K562 (cell line): Measurements from ENCODE around the gene RDH5. TPM values are rescaled to one million over a fixed set of nuclear protein-coding genes. Genes with fewer than 3 reads are reported as not detected.

Experiments used
- ATAC-seq: fragments of 200-7000 bp; cut with Tn5 transposase; 3 replicates; pipeline ENCODE4 v1.9.1; 2020; ENCODE audit warnings: moderate library complexity
- BruUV-seq: library from RNA; stranded (reverse); fragments of 400-500 nt; replicated peaks from 2 replicates; lab custom pipeline; 2021; lab: Mats Ljungman, UMichigan
- CTCF ChIA-PET: fragments of 300-600 bp; formaldehyde crosslinking; extraction: SDS; loops from one replicate; lab custom pipeline; 2021; ENCODE audit warnings: low intra/inter-chr PET ratio; lab: Yijun Ruan, JAX
- POLR2A ChIA-PET: fragments of 300-600, 350-650 bp; sonication (Branson Sonifier 250); formaldehyde crosslinking; extraction: SDS; loops from one replicate; lab custom pipeline; 2021; ENCODE audit warnings: antibody characterized with exemption, inconsistent platforms; lab: Yijun Ruan, JAX
- DNase-seq, 4 experiments: peaks; one replicate each; pipeline versions ENCODE4 v3.0.0 to v3.0.0-alpha.2; 2011 to 2018; ENCODE audit warnings: low spot score in 3 of 4, mixed read lengths in 3 of 4; ENCODE audit errors: extremely low read depth in 1 of 4
- FAIRE-seq: peaks from 2 replicates; lab custom pipeline; 2011; peaks lifted over from hg19 to GRCh38; lab: Jason Lieb, UNC
- H2AFZ ChIP-seq: 2 replicates; pipeline ENCODE4 v1.6.0; 2011; ENCODE audit warnings: low read depth, low read length, control low read depth, inconsistent platforms
- H3K27ac ChIP-seq: fragments of 200-600 bp; 3 replicates; pipeline ENCODE4 v1.8.0; 2011; ENCODE audit warnings: low read depth, mild to moderate bottlenecking, control low read depth, inconsistent platforms, low read length, moderate library complexity, mixed read lengths; ENCODE audit errors: extremely low read depth
- H3K27me3 ChIP-seq, 2 experiments: fragments of 300-600 bp in 1 of 2; 2 replicates in 1 of 2; 3 replicates in 1 of 2; pipeline versions ENCODE4 v1.6.0 to v1.8.0; 2011; ENCODE audit warnings: inconsistent platforms in 2 of 2, low read length in 2 of 2, mild to moderate bottlenecking in 1 of 2, mixed read lengths in 1 of 2, moderate library complexity in 1 of 2; ENCODE audit not compliant: control insufficient read depth in 2 of 2, insufficient read depth in 2 of 2
- H3K36me3 ChIP-seq: fragments of 300-600 bp; 3 replicates; pipeline ENCODE4 v1.8.0; 2011; ENCODE audit warnings: mild to moderate bottlenecking, low read length, inconsistent platforms; ENCODE audit not compliant: control insufficient read depth, insufficient read depth
- H3K4me1 ChIP-seq, 2 experiments: fragments of 200-600 bp in 1 of 2; replicated peaks in 1 of 2; 2 replicates in 1 of 2; 3 replicates in 1 of 2; pipeline versions ENCODE4 v1.5.1 to v1.8.0; 2011; ENCODE audit warnings: inconsistent platforms in 2 of 2, low read length in 2 of 2, mild to moderate bottlenecking in 1 of 2, mixed read lengths in 1 of 2, moderate library complexity in 1 of 2; ENCODE audit not compliant: control insufficient read depth in 2 of 2, insufficient read depth in 2 of 2
- H3K4me2 ChIP-seq: 2 replicates; pipeline ENCODE4 v1.6.1; 2011; ENCODE audit warnings: low read length, control low read depth, inconsistent platforms, mixed read lengths; ENCODE audit not compliant: insufficient read depth
- H3K4me3 ChIP-seq: fragments of 200-600 bp; sonication (generic), shearing (Covaris generic); 2 replicates; pipeline ENCODE4 v1.5.1; 2016; ENCODE audit warnings: control low read depth, inconsistent platforms
- H3K79me2 ChIP-seq: fragments of 200-600 bp; 3 replicates; pipeline ENCODE4 v1.8.0; 2011; ENCODE audit warnings: low read length, inconsistent platforms; ENCODE audit not compliant: control insufficient read depth, insufficient read depth
- H3K9ac ChIP-seq, 2 experiments: 2 replicates each; pipeline versions ENCODE4 v1.6.0 to v1.6.1; 2011; ENCODE audit warnings: low read depth in 2 of 2, low read length in 2 of 2, control low read depth in 1 of 2, inconsistent platforms in 1 of 2, mild to moderate bottlenecking in 1 of 2, mixed read lengths in 1 of 2; ENCODE audit not compliant: insufficient read depth in 1 of 2
- H3K9me1 ChIP-seq: one replicate; pipeline ENCODE4 v1.6.0; 2011; ENCODE audit warnings: inconsistent platforms, mild to moderate bottlenecking, low read length, moderate library complexity; ENCODE audit not compliant: control insufficient read depth, insufficient read depth
- H3K9me3 ChIP-seq: replicated peaks from 2 replicates; pipeline ENCODE4 v1.5.1; 2011; ENCODE audit warnings: low read depth, low read length, inconsistent platforms; ENCODE audit not compliant: control insufficient read depth, insufficient read depth
- H4K20me1 ChIP-seq: replicated peaks from 2 replicates; pipeline ENCODE4 v1.6.1; 2011; ENCODE audit warnings: low read length, inconsistent platforms, mixed read lengths; ENCODE audit not compliant: control insufficient read depth, insufficient read depth
- CBX1 ChIP-seq: sonication (generic); IDR thresholded peaks from 2 replicates; pipeline ENCODE4 v1.6.1; 2016; ENCODE audit warnings: antibody characterized with exemption, low read depth, mild to moderate bottlenecking
- EGR1 ChIP-seq: fragments of 450-650 bp; conservative IDR thresholded peaks from 2 replicates; pipeline ENCODE4 v1.6.1; 2017; ENCODE audit warnings: mild to moderate bottlenecking
- ELK3 ChIP-seq: fragments of 450-650 bp; formaldehyde crosslinking; IDR thresholded peaks from 2 replicates; pipeline ENCODE4 v1.4.0; 2020; ENCODE audit warnings: mild to moderate bottlenecking
- FOXK1 ChIP-seq: sonication (generic); formaldehyde crosslinking; IDR thresholded peaks from 2 replicates; pipeline ENCODE4 v1.8.0; 2022; ENCODE audit warnings: missing genetic modification reagents, mild to moderate bottlenecking, borderline replicate concordance
- GTF2A2 ChIP-seq: IDR thresholded peaks from 2 replicates; pipeline ENCODE4 v1.6.1; 2016; ENCODE audit warnings: mild to moderate bottlenecking, missing genetic modification characterization, missing compliant biosample characterization
- HNRNPK ChIP-seq: fragments of 200-400 bp; formaldehyde crosslinking; IDR thresholded peaks from one replicate; pipeline ENCODE4 v1.6.1; 2018; ENCODE audit warnings: mild to moderate bottlenecking, low read depth, low read length; ENCODE audit not compliant: poor library complexity, severe bottlenecking
- HOXB6 ChIP-seq: fragments of 250-450 bp; sonication (Bioruptor Pico); IDR thresholded peaks from 2 replicates; pipeline ENCODE4 v1.5.1; 2022; ENCODE audit warnings: mild to moderate bottlenecking, borderline replicate concordance
- L3MBTL2 ChIP-seq: fragments of 450-650 bp; IDR thresholded peaks from 2 replicates; pipeline ENCODE4 v1.6.1; 2016; ENCODE audit warnings: mild to moderate bottlenecking, moderate library complexity
- MXI1 ChIP-seq: IDR thresholded peaks from 2 replicates; pipeline ENCODE4 v1.6.1; 2011; ENCODE audit warnings: low read depth, mild to moderate bottlenecking, improper control_type of control experiment, low read length
- NCOA1 ChIP-seq: fragments of 450-650 bp; IDR thresholded peaks from 2 replicates; pipeline ENCODE4 v1.6.1; 2016; ENCODE audit warnings: low read depth
- PHTF2 ChIP-seq: fragments of 250-450 bp; sonication (Bioruptor Pico); IDR thresholded peaks from 2 replicates; pipeline ENCODE4 v1.5.0; 2021; ENCODE audit warnings: mild to moderate bottlenecking
- SMAD4 ChIP-seq: fragments of 250-450 bp; sonication (Bioruptor Pico); conservative IDR thresholded peaks from 2 replicates; pipeline ENCODE4 v1.8.0; 2021; ENCODE audit warnings: inconsistent platforms, mild to moderate bottlenecking, moderate library complexity
- SMARCA5 ChIP-seq: fragments of 450-650 bp; IDR thresholded peaks from 2 replicates; pipeline ENCODE4 v1.6.1; 2016
- SREBF2 ChIP-seq: sonication (generic); formaldehyde crosslinking; IDR thresholded peaks from 2 replicates; pipeline ENCODE4 v1.4.0; 2020; ENCODE audit warnings: mild to moderate bottlenecking, missing genetic modification reagents
- TAF1 ChIP-seq: IDR thresholded peaks from 2 replicates; pipeline ENCODE4 v1.6.1; 2011; ENCODE audit warnings: mild to moderate bottlenecking, low read length, moderate library complexity; ENCODE audit not compliant: insufficient read depth, control insufficient read depth, severe bottlenecking; ENCODE audit errors: extremely low read depth
- TARDBP ChIP-seq: fragments of 450-650 bp; IDR thresholded peaks from 2 replicates; pipeline ENCODE4 v1.6.1; 2016
- U2AF1 ChIP-seq: fragments of 200-400 bp; formaldehyde crosslinking; optimal IDR thresholded peaks from 2 replicates; pipeline ENCODE3; 2017; ENCODE audit warnings: mild to moderate bottlenecking, low read depth, low read length, moderate library complexity
- USF1 ChIP-seq: sonication (generic); formaldehyde crosslinking; IDR thresholded peaks from 2 replicates; pipeline ENCODE4 v1.9.0; 2022; ENCODE audit warnings: mild to moderate bottlenecking, missing genetic modification reagents
- ZNF668 ChIP-seq: fragments of 250-450 bp; sonication (Bioruptor Pico); IDR thresholded peaks from 2 replicates; pipeline ENCODE4 v1.8.0; 2022; ENCODE audit warnings: mild to moderate bottlenecking, inconsistent platforms
- WGBS: fragments of 100-300 bp; shearing (Covaris generic); methylation state at CpG from one replicate; pipeline ENCODE4 v1.1.6; 2016; ENCODE audit warnings: low coverage, mixed read lengths; ENCODE audit not compliant: insufficient coverage; ENCODE audit errors: missing lambda C conversion rate; 5-methylcytosine and 5-hydroxymethylcytosine counted together
- in situ Hi-C: fragments of 300-500 bp; cut with MboI; formaldehyde crosslinking; loops from 4 replicates; pipeline ENCODE4 v1.15.0; 2018; ENCODE audit warnings: inconsistent platforms, mixed read lengths
- intact Hi-C: fragments of 100-400 bp; cut with micrococcal nuclease; formaldehyde crosslinking; loops from 2 replicates; pipeline ENCODE4 v1.14.2; 2022
- polyA plus RNA-seq, 8 experiments: library from polyadenylated mRNA; depleted of rRNA in 4 of 8; stranded (reverse) in 5 of 8; unstranded in 3 of 8; fragments of >200 nt; fragmentation: Nextera tagmentation in 2 of 8; fragmentation: Illumina TruSeq in 1 of 8; extraction: Ambion mirVana in 2 of 8; extraction: Trizol in 1 of 8; gene quantifications; 2 replicates each; pipeline versions ENCODE4 v1.2.1 to v1.2.3, GENCODE V29; 2011 to 2014; ENCODE audit warnings: inconsistent platforms in 1 of 8, missing spikeins in 1 of 8
- total RNA-seq, 7 experiments: library from RNA; depleted of rRNA in 6 of 7; stranded (reverse); fragments of >200 nt in 6 of 7; fragmentation: Illumina TruSeq in 2 of 7; extraction: Trizol in 2 of 7; gene quantifications; 2 replicates each; pipeline versions ENCODE4 v1.2.1 to v1.2.3, GENCODE V29; 2011 to 2021; ENCODE audit warnings: low replicate concordance in 1 of 7

The RDH5 gene
- total and polyA plus RNA-seq, 9 of the 15 experiments (the other 6 are each of a cell fraction or from before 2014, with no cell fraction given) = 0.28 to 2.0 (median 1.1) TPM; not detected in 1

- no peaks in the 10 kb centered on the region for H3K9me1 ChIP-seq
- POLR2A ChIA-PET = interaction anchor here (0.9 to 2.0 kb wide), 8 partner anchors 8 to 253 kb away, joined by 3 to 25 read pairs (median 8); partner anchors contain the start of genes BLOC1S1, GDF11, ORMDL2 and RDH5
- H3K4me3 ChIP-seq = peak overlapping the region; percentile 69
- H2AFZ ChIP-seq = peak overlapping the region; percentile 85
- CTCF ChIA-PET = interaction anchor here (0.8 kb wide), 1 partner anchor 9 kb away, joined by 4 read pairs; no protein-coding TSS in a partner anchor
- no peaks in the 10 kb centered on the region for H3K9me3 ChIP-seq
- intact Hi-C loops (no loop called here), in situ Hi-C loops (no loop called here)
- H3K36me3 ChIP-seq = peaks cover 22% of the 10 kb centered on the region
- ATAC-seq = peak; percentile 10
- peaks cover 22 to 39% of the 10 kb centered on the region in 2 experiments; a peak in 4 of 5 replicates for H3K4me1 ChIP-seq
- H3K9ac ChIP-seq = peak overlapping the region; percentile 94 to 97
- 23% methylated on average over 19 of the region's 19 CpGs for WGBS
- H4K20me1 ChIP-seq = 0 out of 2 replicates have a peak, but pooled peaks cover 13% of the 10 kb centered on the region
- DNase-seq = no peak
- peak overlapping the region; percentile 97 for H3K27ac ChIP-seq
- FAIRE-seq = no peak
- H3K27me3 ChIP-seq = no peaks in the 10 kb centered on the region
- peaks cover 28% of the 10 kb centered on the region for H3K79me2 ChIP-seq
- H3K4me2 ChIP-seq = peak overlapping the region; percentile 95
- no TSS peak for BruUV-seq
- TF ChIP-seq HNRNPK (no peak), PHTF2 (CRISPR knock-in tag) (no peak), ZNF668 (CRISPR knock-in tag) (no peak), HOXB6 (no peak), L3MBTL2 (peak; percentile 60; the same call in 1 of the 2 replicates), FOXK1 (CRISPR knock-in tag) (no peak), EGR1 (peak; percentile 53; the same call in 1 of the 2 replicates), TAF1 (no peak), CBX1 (no peak), TARDBP (no peak), U2AF1 (no peak), ELK3 (CRISPR knock-in tag) (no peak), NCOA1 (no peak), USF1 (CRISPR knock-in tag) (no peak), MXI1 (no peak), SREBF2 (CRISPR knock-in tag) (no peak), GTF2A2 (tag) (no peak), SMARCA5 (no peak), SMAD4 (CRISPR knock-in tag) (peak; percentile 32; the same call in 1 of the 2 replicates)
Observed at GRCh38 chr12:55729819-55730818, 9.9 kb downstream of the RDH5 start.
